ENCODE data around the gene CDC42BPB.
A peak's percentile ranks its signal among the peaks of the same experiment; 100 is the strongest.

CDC42BPB gene

GRCh38 chr14:102998393-102998792 lies 59.0 kb downstream of the CDC42BPB start:
- Histone ChIP-seq H3K4me3 (ENCODE audit: low read depth, low read length) (no peak overlapping the region), H3K27ac (peak overlapping the region; percentile 57), H3K27me3 (replicated peaks) (no peaks in the 10 kb centered on the region), H3K36me3 (replicated peaks) (peaks cover 34% of the 10 kb centered on the region)
- TF ChIP-seq CTCF (IDR thresholded peaks at IDR 0.05; ENCODE audit: low read depth, low read length, missing control alignments): peak; percentile 30
- peak; percentile 61 for DNase-seq
- in situ Hi-C loops (cut with HindIII; ENCODE audit: low pct_ligation_motif_present, low sequenced_read_pairs): no loop called here

GRCh38 chr14:102996941-102997340 lies 60.4 kb downstream of the CDC42BPB start:
- H3K27me3 ChIP-seq (replicated peaks): no peaks in the 10 kb centered on the region
- DNase-seq: no peak
- no peak overlapping the region for H3K27ac ChIP-seq
- in situ Hi-C loops (cut with HindIII; ENCODE audit: low pct_ligation_motif_present, low sequenced_read_pairs): no loop called here
- peaks cover 38% of the 10 kb centered on the region for H3K36me3 ChIP-seq (replicated peaks)
- no peak overlapping the region for H3K4me3 ChIP-seq (ENCODE audit: low read depth, low read length)
- TF ChIP-seq CTCF (IDR thresholded peaks at IDR 0.05; ENCODE audit: low read depth, low read length, missing control alignments): no peak

- no peak overlapping the region for H3K4me3 ChIP-seq (ENCODE audit: low read depth, low read length)
- H3K36me3 ChIP-seq (replicated peaks): peaks cover 32% of the 10 kb centered on the region
- no peak for DNase-seq
- no peaks in the 10 kb centered on the region for H3K27me3 ChIP-seq (replicated peaks)
- no peak for TF ChIP-seq CTCF (IDR thresholded peaks at IDR 0.05; ENCODE audit: low read depth, low read length, missing control alignments)
- in situ Hi-C loops (cut with HindIII; ENCODE audit: low pct_ligation_motif_present, low sequenced_read_pairs): no loop called here
- no peak overlapping the region for H3K27ac ChIP-seq
Measured at GRCh38 chr14:102994689-102995088, 62.7 kb downstream of the CDC42BPB start.

GRCh38 chr14:102993523-102993922 lies 63.8 kb downstream of the CDC42BPB start:
- Histone ChIP-seq H3K27ac (peak overlapping the region; percentile 19), H3K4me3 (ENCODE audit: low read depth, low read length) (no peak overlapping the region), H3K36me3 (replicated peaks) (peaks cover 35% of the 10 kb centered on the region), H3K27me3 (replicated peaks) (no peaks in the 10 kb centered on the region)
- TF ChIP-seq CTCF (IDR thresholded peaks at IDR 0.05; ENCODE audit: low read depth, low read length, missing control alignments): no peak
- DNase-seq: peak; percentile 44
- in situ Hi-C loops (cut with HindIII; ENCODE audit: low pct_ligation_motif_present, low sequenced_read_pairs): no loop called here

GRCh38 chr14:102991376-102991775 lies 66.0 kb downstream of the CDC42BPB start:
- no peaks in the 10 kb centered on the region for H3K27me3 ChIP-seq (replicated peaks)
- H3K36me3 ChIP-seq (replicated peaks): peaks cover 25% of the 10 kb centered on the region
- no peak overlapping the region for H3K4me3 ChIP-seq (ENCODE audit: low read depth, low read length)
- TF ChIP-seq CTCF (IDR thresholded peaks at IDR 0.05; ENCODE audit: low read depth, low read length, missing control alignments): no peak
- H3K27ac ChIP-seq: no peak overlapping the region
- DNase-seq: no peak
- in situ Hi-C loops (cut with HindIII; ENCODE audit: low pct_ligation_motif_present, low sequenced_read_pairs): no loop called here

GRCh38 chr14:102988054-102988453 lies 69.3 kb downstream of the CDC42BPB start:
- no peak overlapping the region for H3K27ac ChIP-seq
- no peak overlapping the region for H3K4me3 ChIP-seq (ENCODE audit: low read depth, low read length)
- no peak for TF ChIP-seq CTCF (IDR thresholded peaks at IDR 0.05; ENCODE audit: low read depth, low read length, missing control alignments)
- H3K36me3 ChIP-seq (replicated peaks): peaks cover 26% of the 10 kb centered on the region
- in situ Hi-C loops (cut with HindIII; ENCODE audit: low pct_ligation_motif_present, low sequenced_read_pairs): no loop called here
- no peaks in the 10 kb centered on the region for H3K27me3 ChIP-seq (replicated peaks)
- no peak for DNase-seq
